ENCODE data around the gene TMEM8B.

TMEM8B gene

DNA sequence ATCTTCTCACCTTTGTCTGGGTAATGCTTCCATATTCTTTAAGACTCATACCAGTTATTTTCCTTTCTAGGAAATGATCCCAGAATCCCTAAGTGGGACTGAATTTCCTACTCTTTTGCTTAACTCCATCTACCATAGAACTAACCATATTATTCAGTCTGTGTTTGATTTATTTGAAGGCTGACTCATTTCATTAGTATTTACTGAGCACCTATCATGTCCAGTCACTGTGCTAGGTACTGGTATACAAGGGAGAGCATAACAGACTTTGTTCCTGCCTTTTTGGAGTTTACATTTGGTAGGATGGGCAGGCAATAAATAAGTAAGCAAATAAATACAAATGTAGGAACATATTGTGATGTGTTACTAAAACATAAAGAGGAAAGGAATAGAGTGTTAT lies 33.3 kb upstream of the TMEM8B start:
- TF ChIP-seq, protein P1, sequence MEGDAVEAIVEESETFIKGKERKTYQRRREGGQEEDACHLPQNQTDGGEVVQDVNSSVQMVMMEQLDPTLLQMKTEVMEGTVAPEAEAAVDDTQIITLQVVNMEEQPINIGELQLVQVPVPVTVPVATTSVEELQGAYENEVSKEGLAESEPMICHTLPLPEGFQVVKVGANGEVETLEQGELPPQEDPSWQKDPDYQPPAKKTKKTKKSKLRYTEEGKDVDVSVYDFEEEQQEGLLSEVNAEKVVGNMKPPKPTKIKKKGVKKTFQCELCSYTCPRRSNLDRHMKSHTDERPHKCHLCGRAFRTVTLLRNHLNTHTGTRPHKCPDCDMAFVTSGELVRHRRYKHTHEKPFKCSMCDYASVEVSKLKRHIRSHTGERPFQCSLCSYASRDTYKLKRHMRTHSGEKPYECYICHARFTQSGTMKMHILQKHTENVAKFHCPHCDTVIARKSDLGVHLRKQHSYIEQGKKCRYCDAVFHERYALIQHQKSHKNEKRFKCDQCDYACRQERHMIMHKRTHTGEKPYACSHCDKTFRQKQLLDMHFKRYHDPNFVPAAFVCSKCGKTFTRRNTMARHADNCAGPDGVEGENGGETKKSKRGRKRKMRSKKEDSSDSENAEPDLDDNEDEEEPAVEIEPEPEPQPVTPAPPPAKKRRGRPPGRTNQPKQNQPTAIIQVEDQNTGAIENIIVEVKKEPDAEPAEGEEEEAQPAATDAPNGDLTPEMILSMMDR (IDR thresholded peaks at IDR 0.05; ENCODE audit: low read depth, low read length) = no peak
- TF ChIP-seq MYC (IDR thresholded peaks at IDR 0.05; ENCODE audit: low read depth, low read length) (no peak), MAX (IDR thresholded peaks at IDR 0.05; ENCODE audit: low read depth, low read length) (no peak), POLR2A (IDR thresholded peaks at IDR 0.05; ENCODE audit: extremely low read depth, insufficient read length) (no peak)
- H3K4me3 ChIP-seq (ENCODE audit: low read depth, low read length) = no peak overlapping the region
- DNase-seq (ENCODE audit: low read depth) = no peak

DNA sequence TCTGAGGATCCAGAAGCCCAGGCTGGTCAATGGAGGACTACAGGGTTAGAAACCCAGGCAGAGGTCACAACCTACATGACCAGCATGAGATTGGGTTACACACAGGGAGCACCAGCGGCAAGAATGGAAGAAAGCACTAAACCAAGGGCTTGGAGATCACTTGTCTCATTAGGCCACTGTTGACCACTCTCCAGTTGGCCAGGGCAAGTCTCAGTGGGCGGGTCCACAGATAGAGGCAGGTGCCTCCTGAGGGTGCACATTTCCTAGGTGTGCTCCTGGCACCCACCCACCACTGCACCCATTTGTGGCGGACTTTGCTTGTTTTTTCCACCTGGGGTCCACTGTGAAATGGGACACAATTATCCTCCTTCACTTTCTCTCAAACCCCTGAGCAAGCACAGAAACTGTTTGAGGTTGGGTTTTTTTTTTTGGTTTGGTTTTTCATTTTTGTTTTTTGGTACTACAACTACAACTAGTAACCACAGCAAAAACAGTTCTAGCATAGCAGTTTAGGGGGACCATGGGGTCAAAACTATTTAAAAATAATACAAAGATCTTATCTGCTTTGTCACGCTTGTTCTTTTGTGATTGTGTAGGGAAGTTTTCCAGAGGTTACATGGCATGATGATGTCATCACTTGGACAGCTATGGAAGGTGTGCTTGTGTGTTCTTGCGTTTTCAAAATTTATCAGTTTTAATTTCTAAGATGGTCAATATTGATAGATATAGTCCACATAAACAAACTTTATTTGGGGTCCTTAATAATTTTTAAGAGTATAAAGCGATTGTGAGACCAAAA lies 31.5 kb upstream of the TMEM8B start:
- TF ChIP-seq MYC (IDR thresholded peaks at IDR 0.05; ENCODE audit: low read depth, low read length) (no peak), MAX (IDR thresholded peaks at IDR 0.05; ENCODE audit: low read depth, low read length) (no peak), POLR2A (IDR thresholded peaks at IDR 0.05; ENCODE audit: extremely low read depth, insufficient read length) (no peak)
- TF ChIP-seq, protein P1 (IDR thresholded peaks at IDR 0.05; ENCODE audit: low read depth, low read length) = no peak
- no peak for DNase-seq (ENCODE audit: low read depth)
- H3K4me3 ChIP-seq (ENCODE audit: low read depth, low read length) = no peak overlapping the region

DNA sequence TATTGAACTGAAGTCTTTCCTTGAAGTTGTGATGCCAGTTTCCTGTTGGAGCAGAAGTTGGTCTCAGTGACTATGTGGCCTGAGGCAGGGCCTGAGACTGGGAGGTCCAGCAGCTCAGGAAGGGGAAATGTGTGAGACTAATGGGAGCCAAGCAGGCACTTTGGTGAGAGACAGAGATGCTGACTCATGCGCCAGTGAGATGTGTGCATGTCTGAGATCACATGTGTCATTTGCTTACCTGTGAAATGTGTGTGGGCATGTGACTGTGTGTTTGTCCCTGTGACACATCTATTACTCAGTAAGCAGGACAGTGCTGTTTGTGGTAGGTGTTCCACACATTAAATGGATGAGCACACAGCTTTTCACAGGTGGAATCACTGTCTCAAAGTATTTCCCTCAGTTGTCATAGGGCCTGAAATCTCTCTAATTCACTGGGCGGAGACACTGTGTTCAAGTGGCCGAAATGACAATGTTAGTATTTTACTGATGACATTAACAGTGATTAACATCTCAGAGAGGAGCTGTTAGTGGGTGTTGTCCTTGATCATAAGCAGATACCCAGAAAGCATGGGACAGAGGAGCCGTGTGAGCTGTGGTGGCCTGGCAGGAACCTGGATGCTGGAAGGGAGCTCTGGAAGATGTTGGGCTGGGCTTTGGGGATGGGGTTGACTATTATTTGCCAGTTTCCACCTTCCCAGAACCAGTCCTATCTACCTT lies 30.2 kb upstream of the TMEM8B start:
- no peak for TF ChIP-seq MAX (IDR thresholded peaks at IDR 0.05; ENCODE audit: low read depth, low read length)
- TF ChIP-seq MYC (IDR thresholded peaks at IDR 0.05; ENCODE audit: low read depth, low read length) = no peak
- TF ChIP-seq, protein P1 (IDR thresholded peaks at IDR 0.05; ENCODE audit: low read depth, low read length) = no peak
- no peak for TF ChIP-seq POLR2A (IDR thresholded peaks at IDR 0.05; ENCODE audit: extremely low read depth, insufficient read length)
- DNase-seq (ENCODE audit: low read depth) = no peak
- no peak overlapping the region for H3K4me3 ChIP-seq (ENCODE audit: low read depth, low read length)

DNA sequence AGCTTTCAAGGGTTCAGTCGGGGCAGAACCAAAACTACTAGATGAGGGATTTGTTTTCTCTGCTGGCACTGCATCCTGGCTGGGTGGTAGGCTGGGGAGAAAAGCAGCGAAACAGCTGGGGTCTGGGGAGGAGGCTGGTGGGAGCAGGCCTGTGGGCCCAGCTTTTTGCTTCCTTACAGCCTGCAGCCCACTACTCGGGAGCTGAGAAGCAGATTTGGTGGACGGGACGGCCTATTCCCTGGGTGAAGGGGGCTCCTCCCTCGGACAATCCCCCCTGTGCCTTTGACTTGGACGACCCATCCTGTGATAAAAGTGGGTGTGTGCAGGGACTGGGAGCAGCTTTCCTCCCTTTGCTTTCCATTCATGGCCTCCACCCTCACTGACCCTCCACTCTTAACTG lies 28.5 kb upstream of the TMEM8B start:
- no peak for DNase-seq (ENCODE audit: low read depth)
- TF ChIP-seq MYC (IDR thresholded peaks at IDR 0.05; ENCODE audit: low read depth, low read length) (no peak), POLR2A (IDR thresholded peaks at IDR 0.05; ENCODE audit: extremely low read depth, insufficient read length) (no peak)
- no peak overlapping the region for H3K4me3 ChIP-seq (ENCODE audit: low read depth, low read length)

GRCh38 chr9:35801328-35802128 lies 27.5 kb upstream of the TMEM8B start:
- H3K4me3 ChIP-seq (ENCODE audit: low read depth, low read length) = no peak overlapping the region
- TF ChIP-seq MYC (IDR thresholded peaks at IDR 0.05; ENCODE audit: low read depth, low read length) (no peak), POLR2A (IDR thresholded peaks at IDR 0.05; ENCODE audit: extremely low read depth, insufficient read length) (no peak), MAX (IDR thresholded peaks at IDR 0.05; ENCODE audit: low read depth, low read length) (no peak)
- TF ChIP-seq, protein P1 (IDR thresholded peaks at IDR 0.05; ENCODE audit: low read depth, low read length) = no peak
- DNase-seq (ENCODE audit: low read depth) = no peak
